ENCODE data around the gene STK25.

The STK25 gene

DNA sequence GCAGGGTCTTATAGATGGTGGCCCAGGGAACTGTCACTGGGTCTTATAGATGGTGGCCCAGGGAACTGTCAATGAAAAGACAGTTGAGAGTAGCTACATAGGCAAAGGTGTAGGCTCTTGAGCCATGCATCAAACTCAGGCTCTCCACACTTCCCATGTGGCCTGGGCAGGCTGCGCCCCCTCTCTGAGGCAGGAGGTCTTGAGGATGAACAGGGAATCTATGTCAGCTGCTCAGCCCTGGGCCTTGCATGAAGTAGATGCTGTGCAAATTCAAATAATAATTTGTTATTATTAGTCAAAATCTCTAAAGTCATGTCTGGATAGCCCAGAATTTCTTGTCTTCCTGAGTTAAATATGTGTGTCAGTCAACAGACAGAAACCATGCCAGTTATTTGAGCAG lies 26.7 kb downstream of the STK25 start:
- no peak for DNase-seq (ENCODE audit: low read depth)
- TF ChIP-seq MYC (IDR thresholded peaks at IDR 0.05; ENCODE audit: low read depth, low read length) (no peak), CTCF (IDR thresholded peaks at IDR 0.05; ENCODE audit: low read depth, low read length) (no peak), POLR2A (IDR thresholded peaks at IDR 0.05; ENCODE audit: extremely low read depth, insufficient read length) (no peak), MAX (IDR thresholded peaks at IDR 0.05; ENCODE audit: low read depth, low read length) (no peak)

DNA sequence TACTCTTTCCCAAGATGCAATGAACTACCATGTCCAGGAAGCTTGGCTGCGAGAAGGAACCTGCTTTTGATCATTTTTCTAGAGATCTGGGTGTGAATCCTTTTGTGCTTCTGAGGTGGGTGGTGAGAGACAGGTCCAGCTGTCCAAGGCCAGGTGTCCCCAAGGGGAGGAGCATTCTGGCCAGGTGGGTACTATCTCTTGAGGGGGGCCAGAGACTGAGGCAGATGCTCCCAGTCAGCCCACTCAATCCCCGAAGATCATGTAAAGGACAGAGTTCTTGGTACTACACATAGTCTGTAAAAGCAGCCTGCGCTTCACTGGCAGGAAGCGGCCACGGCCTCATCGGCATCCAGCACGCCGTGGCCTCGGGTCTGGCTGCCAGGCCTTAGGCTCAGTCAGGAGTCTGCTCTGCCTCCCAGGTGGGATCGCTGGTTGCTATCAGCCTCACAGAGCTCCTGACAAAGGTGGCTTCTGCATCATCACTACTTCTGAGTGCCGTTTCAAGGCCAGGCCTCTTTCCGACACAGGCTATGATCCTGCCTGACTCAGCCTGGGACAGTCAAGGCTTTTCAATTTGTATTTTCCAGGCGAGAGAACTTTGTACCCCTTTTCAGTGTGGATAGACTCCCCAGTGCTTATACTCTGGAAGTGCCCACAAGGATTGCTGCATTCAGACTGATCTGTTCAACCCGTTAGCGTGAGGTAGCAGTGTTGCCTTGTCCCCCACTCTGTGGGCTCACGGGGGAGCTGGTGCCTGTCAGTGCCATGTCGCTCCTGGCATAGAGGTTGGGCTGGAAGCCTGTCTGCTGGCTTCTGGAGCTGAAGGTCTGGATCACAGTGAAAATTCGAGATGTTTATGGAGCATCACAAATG lies 29.1 kb downstream of the STK25 start:
- no peak for TF ChIP-seq CTCF (IDR thresholded peaks at IDR 0.05; ENCODE audit: low read depth, low read length)
- TF ChIP-seq POLR2A (IDR thresholded peaks at IDR 0.05; ENCODE audit: extremely low read depth, insufficient read length): no peak
- no peak for TF ChIP-seq MYC (IDR thresholded peaks at IDR 0.05; ENCODE audit: low read depth, low read length)
- TF ChIP-seq MAX (IDR thresholded peaks at IDR 0.05; ENCODE audit: low read depth, low read length): no peak
- H3K4me3 ChIP-seq (ENCODE audit: low read depth, low read length): no peak overlapping the region
- DNase-seq (ENCODE audit: low read depth): no peak

More for the DNA sequence above, 26.7 kb downstream of the STK25 start:
- no peak overlapping the region for H3K4me3 ChIP-seq (ENCODE audit: low read depth, low read length)

- DNase-seq (ENCODE audit: low read depth): no peak
- H3K4me3 ChIP-seq (ENCODE audit: low read depth, low read length): no peak overlapping the region
- no peak for TF ChIP-seq MAX (IDR thresholded peaks at IDR 0.05; ENCODE audit: low read depth, low read length)
- TF ChIP-seq POLR2A (IDR thresholded peaks at IDR 0.05; ENCODE audit: extremely low read depth, insufficient read length): no peak
- no peak for TF ChIP-seq MYC (IDR thresholded peaks at IDR 0.05; ENCODE audit: low read depth, low read length)
- TF ChIP-seq CTCF (IDR thresholded peaks at IDR 0.05; ENCODE audit: low read depth, low read length): no peak
Observed at GRCh38 chr2:241478166-241478565, 30.2 kb downstream of the STK25 start.

DNA sequence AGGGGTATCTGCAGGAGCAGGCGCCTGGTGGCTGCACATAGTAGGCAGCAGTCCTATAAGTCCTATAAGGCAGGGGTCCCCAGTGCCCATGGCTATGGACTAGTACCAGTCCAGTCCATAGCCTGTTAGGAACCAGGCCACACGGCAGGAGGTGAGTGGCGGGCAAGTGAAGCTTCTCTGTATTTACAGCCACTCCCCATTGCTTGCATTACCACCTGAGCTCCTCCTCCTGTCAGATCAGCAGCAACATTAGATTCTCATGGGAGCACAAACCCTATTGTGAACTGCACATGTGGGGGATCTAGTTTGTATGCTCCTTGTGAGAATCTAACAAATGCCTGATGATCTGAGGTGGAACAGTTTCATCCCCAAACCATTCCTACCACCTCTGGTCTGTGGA lies 33.1 kb downstream of the STK25 start:
- TF ChIP-seq MAX (IDR thresholded peaks at IDR 0.05; ENCODE audit: low read depth, low read length) (no peak), CTCF (IDR thresholded peaks at IDR 0.05; ENCODE audit: low read depth, low read length) (no peak), MYC (IDR thresholded peaks at IDR 0.05; ENCODE audit: low read depth, low read length) (no peak), POLR2A (IDR thresholded peaks at IDR 0.05; ENCODE audit: extremely low read depth, insufficient read length) (no peak)
- no peak for DNase-seq (ENCODE audit: low read depth)
- no peak overlapping the region for H3K4me3 ChIP-seq (ENCODE audit: low read depth, low read length)

- no peak for TF ChIP-seq MYC (IDR thresholded peaks at IDR 0.05; ENCODE audit: low read depth, low read length)
- no peak for TF ChIP-seq CTCF (IDR thresholded peaks at IDR 0.05; ENCODE audit: low read depth, low read length)
- TF ChIP-seq MAX (IDR thresholded peaks at IDR 0.05; ENCODE audit: low read depth, low read length): no peak
- TF ChIP-seq POLR2A (IDR thresholded peaks at IDR 0.05; ENCODE audit: extremely low read depth, insufficient read length): no peak
- no peak overlapping the region for H3K4me3 ChIP-seq (ENCODE audit: low read depth, low read length)
- DNase-seq (ENCODE audit: low read depth): no peak
Observed at GRCh38 chr2:241473399-241473798, 35.0 kb downstream of the STK25 start.

Data from NB4 (cell line).